Endothelial cell of umbilical vein (primary cell): ENCODE results near the gene CPT1A. TPM values are rescaled to one million over a fixed set of nuclear protein-coding genes. Genes with fewer than 3 reads are reported as not detected.

ENCODE experiments used
- BruUV-seq: library from RNA; stranded (reverse); fragments of 400-500 nt; replicated peaks from 2 replicates; lab custom pipeline; 2021; lab: Mats Ljungman, UMichigan
- CTCF ChIA-PET: fragments of 300-600, 350-600 bp; sonication (Branson Sonifier 250); formaldehyde crosslinking; loops from one replicate; lab custom pipeline; 2021; ENCODE audit warnings: antibody characterized with exemption, inconsistent platforms; lab: Charles Lee
- POLR2A ChIA-PET: fragments of 300-600, 350-600 bp; sonication (Branson Sonifier 250); formaldehyde crosslinking; loops from one replicate; lab custom pipeline; 2021; ENCODE audit warnings: antibody characterized with exemption, inconsistent platforms; lab: Charles Lee
- DNase-seq: peaks from one replicate; pipeline ENCODE4 v3.0.0-alpha.2; 2011; ENCODE audit warnings: low read depth, low spot score
- FAIRE-seq: peaks from 2 replicates; lab custom pipeline; 2011; peaks lifted over from hg19 to GRCh38; lab: Jason Lieb, UNC
- H2AFZ ChIP-seq: 2 replicates; pipeline ENCODE4 v1.6.0; 2012; ENCODE audit warnings: low read depth, low read length, control low read depth, inconsistent platforms
- H3K27ac ChIP-seq: 2 replicates; pipeline ENCODE4 v1.5.1; 2011; ENCODE audit warnings: low read depth, mild to moderate bottlenecking, control low read depth, low read length, moderate library complexity; ENCODE audit not compliant: insufficient read depth
- H3K27me3 ChIP-seq, 2 experiments: 2 replicates each; pipeline versions ENCODE4 v1.6.0 to v1.6.1; 2011; ENCODE audit warnings: low read length in 2 of 2, mixed read lengths in 1 of 2; ENCODE audit not compliant: control insufficient read depth in 2 of 2, insufficient read depth in 2 of 2
- H3K36me3 ChIP-seq, 2 experiments: 2 replicates in 1 of 2; 3 replicates in 1 of 2; pipeline ENCODE4 v1.5.1; 2011; ENCODE audit warnings: low read length in 2 of 2, mild to moderate bottlenecking in 1 of 2, moderate library complexity in 1 of 2; ENCODE audit not compliant: control insufficient read depth in 2 of 2, insufficient read depth in 2 of 2; ENCODE audit errors: extremely low read depth in 1 of 2
- H3K4me1 ChIP-seq: 3 replicates; pipeline ENCODE4 v1.5.1; 2011; ENCODE audit warnings: mild to moderate bottlenecking, low read length; ENCODE audit not compliant: control insufficient read depth, insufficient read depth; ENCODE audit errors: extremely low read depth
- H3K4me2 ChIP-seq: 2 replicates; pipeline ENCODE4 v1.6.1; 2011; ENCODE audit warnings: low read length, control low read depth, mixed read lengths; ENCODE audit not compliant: insufficient read depth
- H3K4me3 ChIP-seq, 3 experiments: fragments of 200-600 bp in 1 of 3; sonication (generic), shearing (Covaris generic) in 1 of 3; replicated peaks in 1 of 3; 2 replicates each; pipeline ENCODE4 v1.5.1; 2011 to 2016; ENCODE audit warnings: control low read depth in 3 of 3, low read length in 3 of 3, mild to moderate bottlenecking in 2 of 3, inconsistent platforms in 1 of 3, low read depth in 1 of 3, moderate library complexity in 1 of 3; ENCODE audit not compliant: insufficient read depth in 1 of 3
- H3K79me2 ChIP-seq: 2 replicates; pipeline ENCODE4 v1.6.0; 2012; ENCODE audit warnings: low read length, inconsistent platforms; ENCODE audit not compliant: control insufficient read depth, insufficient read depth
- H3K9ac ChIP-seq: replicated peaks from 2 replicates; pipeline ENCODE3; 2011; ENCODE audit warnings: low read length, control low read depth; ENCODE audit not compliant: insufficient read depth; ENCODE audit errors: extremely low read depth
- H3K9me1 ChIP-seq: replicated peaks from 3 replicates; pipeline ENCODE4 v1.6.0; 2011; ENCODE audit warnings: mild to moderate bottlenecking, low read length; ENCODE audit not compliant: control insufficient read depth, insufficient read depth; ENCODE audit errors: extremely low read depth
- H3K9me3 ChIP-seq: replicated peaks from 2 replicates; pipeline ENCODE4 v1.5.1; 2012; ENCODE audit warnings: low read length, inconsistent platforms; ENCODE audit not compliant: control insufficient read depth, insufficient read depth
- H4K20me1 ChIP-seq: replicated peaks from 2 replicates; pipeline ENCODE3; 2011; ENCODE audit warnings: mild to moderate bottlenecking, low read length; ENCODE audit not compliant: control insufficient read depth, insufficient read depth; ENCODE audit errors: extremely low read depth
- CTCF ChIP-seq, 2 donors: IDR thresholded peaks; 1 replicate in 1 of 2; 2 replicates in 1 of 2; pipeline ENCODE4 v1.5.1; 2011; ENCODE audit warnings: low read length in 2 of 2, mild to moderate bottlenecking in 2 of 2, moderate library complexity in 2 of 2, control low read depth in 1 of 2, inconsistent platforms in 1 of 2, low read depth in 1 of 2; ENCODE audit not compliant: insufficient read depth in 1 of 2; ENCODE audit errors: extremely low read depth in 1 of 2
- EZH2 ChIP-seq: IDR thresholded peaks from 2 replicates; pipeline ENCODE4 v1.6.1; 2012; ENCODE audit warnings: borderline replicate concordance, low read depth, mild to moderate bottlenecking, moderate library complexity, low read length, inconsistent platforms; ENCODE audit not compliant: severe bottlenecking
- FOS ChIP-seq: IDR thresholded peaks from 2 replicates; pipeline ENCODE4 v1.6.1; 2011; ENCODE audit warnings: mild to moderate bottlenecking, low read length, moderate library complexity, borderline replicate concordance; ENCODE audit not compliant: insufficient read depth
- GATA2 ChIP-seq: IDR thresholded peaks from 2 replicates; pipeline ENCODE4 v1.7.0; 2011; ENCODE audit warnings: low read depth, mild to moderate bottlenecking, moderate library complexity, mixed read lengths, low read length; ENCODE audit not compliant: insufficient read length, insufficient read depth
- JUN ChIP-seq: IDR thresholded peaks from 2 replicates; pipeline ENCODE4 v1.6.1; 2011; ENCODE audit warnings: borderline replicate concordance, low read depth; ENCODE audit not compliant: insufficient read length, insufficient read depth
- MAX ChIP-seq: IDR thresholded peaks from 2 replicates; pipeline ENCODE4 v1.6.1; 2011; ENCODE audit not compliant: insufficient read depth, insufficient read length
- MYC ChIP-seq: IDR thresholded peaks from one replicate; pipeline ENCODE4 v1.6.1; 2011; ENCODE audit warnings: mild to moderate bottlenecking, low read depth, low read length
- POLR2A ChIP-seq: IDR thresholded peaks from 2 replicates; pipeline ENCODE4 v1.6.1; 2012; ENCODE audit warnings: low read depth, mild to moderate bottlenecking, control low read depth, low read length
- POLR2AphosphoS5 ChIP-seq: IDR thresholded peaks from 2 replicates; pipeline ENCODE4 v1.6.1; 2012; ENCODE audit warnings: low read depth, mild to moderate bottlenecking, control low read depth, low read length, moderate library complexity; ENCODE audit not compliant: insufficient read depth
- dilution Hi-C: fragments of 300-500 bp; cut with MboI; formaldehyde crosslinking; loops from one replicate; pipeline ENCODE4 v1.15.0; 2019; ENCODE audit warnings: low sequenced_read_pairs; ENCODE audit not compliant: extremely low pct_ligation_motif_present
- intact Hi-C: fragments of 100-400 bp; cut with micrococcal nuclease; formaldehyde crosslinking; loops from one replicate; pipeline ENCODE4 v1.10.0; 2022
- polyA plus RNA-seq, 4 experiments: library from polyadenylated mRNA; depleted of rRNA in 3 of 4; stranded (reverse) in 3 of 4; unstranded in 1 of 4; fragments of >200 nt; gene quantifications; 2 replicates each; pipeline versions ENCODE4 v1.2.1 to v1.2.3, GENCODE V29; 2011 to 2012; ENCODE audit warnings: missing spikeins in 1 of 4
- total RNA-seq: library from RNA; stranded (reverse); gene quantifications from 2 replicates; pipeline ENCODE4 v1.2.3, GENCODE V29; 2021

The CPT1A gene
- total and polyA plus RNA-seq, 2 donors (not counting 3 experiments of a cell fraction or from before 2014, with no cell fraction given): 26.3 to 62.1 TPM

GRCh38 chr11:68784653-68785052, 57.1 kb downstream of the CPT1A start:
- dilution Hi-C loops: no loop called here
- Histone ChIP-seq H3K27me3 (no peaks in the 10 kb centered on the region), H3K4me3 (no peak overlapping the region), H3K9me1 (no peaks in the 10 kb centered on the region), H3K4me1 (no peaks in the 10 kb centered on the region), H4K20me1 (no peaks in the 10 kb centered on the region), H3K79me2 (no peaks in the 10 kb centered on the region), H3K36me3 (peaks cover 0 to 36% of the 10 kb centered on the region in 2 experiments), H2AFZ (no peak overlapping the region), H3K9ac (no peak overlapping the region), H3K4me2 (no peak overlapping the region), H3K9me3 (no peaks in the 10 kb centered on the region), H3K27ac (no peak overlapping the region)
- intact Hi-C loops: no loop called here
- CTCF ChIA-PET: interaction anchor here (1.4 kb wide), 1 partner anchor 152 kb away, joined by 4 read pairs; no protein-coding TSS in a partner anchor
- BruUV-seq: no TSS peak
- TF ChIP-seq MAX: no peak
- no peak for TF ChIP-seq FOS
- TF ChIP-seq GATA2: no peak
- TF ChIP-seq POLR2A: no peak
- no peak for TF ChIP-seq JUN
- no peak for TF ChIP-seq MYC
- TF ChIP-seq POLR2AphosphoS5: no peak
- TF ChIP-seq EZH2: no peak
- TF ChIP-seq CTCF (IDR thresholded peaks at IDR 0.05; ENCODE audit: extremely low read depth in 1 of 2, insufficient read depth in 1 of 2, low read depth in 1 of 2, low read length in 2 of 2): no peak
- no peak for DNase-seq
- FAIRE-seq: no peak
- POLR2A ChIA-PET: no interaction called here
